Lung (tissue), 13 donors: ENCODE data around the gene TMEM222. TPM values are rescaled to one million over a fixed set of nuclear protein-coding genes. Genes with fewer than 3 reads are reported as not detected.
"Not testable (repeated sequence)": the region's sequence is repeated elsewhere in the genome, so short reads cannot be mapped to it uniquely, and the experiment has no call there.

Source experiments
- ATAC-seq: fragments of 200-7000 bp; cut with Tn5 transposase; one replicate; pipeline ENCODE4 v1.9.1; 2020; ENCODE audit warnings: moderate number of reproducible peaks; ENCODE audit not compliant: insufficient read depth, low FRiP score
- DNase-seq, 3 donors: peaks; one replicate each; pipeline ENCODE4 v3.0.0-alpha.2; 2013 to 2017
- H3K27ac ChIP-seq, 2 donors: one replicate each; pipeline ENCODE4 v1.5.1; 2013; ENCODE audit warnings: mild to moderate bottlenecking in 2 of 2, moderate library complexity in 2 of 2, control low read depth in 1 of 2, inconsistent platforms in 1 of 2, low read depth in 1 of 2, low read length in 1 of 2
- H3K27me3 ChIP-seq, 3 donors: one replicate each; pipeline ENCODE4 v1.5.1; 2013; ENCODE audit warnings: low read length in 2 of 3; ENCODE audit not compliant: control insufficient read depth in 3 of 3, insufficient read depth in 3 of 3
- H3K36me3 ChIP-seq, 4 donors: one replicate each; pipeline ENCODE4 v1.5.1; 2013; ENCODE audit warnings: low read length in 4 of 4, mild to moderate bottlenecking in 1 of 4, moderate library complexity in 1 of 4; ENCODE audit not compliant: control insufficient read depth in 4 of 4, insufficient read depth in 4 of 4
- H3K4me1 ChIP-seq, 5 donors: one replicate each; pipeline ENCODE4 v1.5.1; 2013; ENCODE audit warnings: low read length in 5 of 5, mild to moderate bottlenecking in 2 of 5, moderate library complexity in 1 of 5; ENCODE audit not compliant: control insufficient read depth in 5 of 5, insufficient read depth in 5 of 5
- H3K4me3 ChIP-seq: one replicate; pipeline ENCODE4 v1.5.1; 2013; ENCODE audit warnings: mild to moderate bottlenecking, control low read depth, moderate library complexity
- H3K9ac ChIP-seq, 2 donors: one replicate each; pipeline ENCODE4 v1.5.1; 2013; ENCODE audit warnings: low read length in 2 of 2, control low read depth in 1 of 2; ENCODE audit not compliant: insufficient read depth in 1 of 2
- H3K9me3 ChIP-seq, 4 donors: one replicate each; pipeline ENCODE4 v1.5.1; 2013; ENCODE audit warnings: low read length in 3 of 4, mild to moderate bottlenecking in 1 of 4, moderate library complexity in 1 of 4; ENCODE audit not compliant: control insufficient read depth in 4 of 4, insufficient read depth in 3 of 4
- WGBS, 2 donors: extraction: QIAGEN DNeasy Blood & Tissue Kit; methylation state at CpG; one replicate each; pipeline ENCODE4 v1.1.7; 2013; 5-methylcytosine and 5-hydroxymethylcytosine counted together
- polyA plus RNA-seq, 2 donors: library from polyadenylated mRNA; stranded (reverse); fragments of 200-250 nt; gene quantifications; one replicate each; pipeline ENCODE4 v1.2.1, GENCODE V29; 2013
- small RNA-seq: library from RNA; depleted of rRNA; stranded (forward); fragments of <200 nt; gene quantifications from one replicate; pipeline ENCODE3, GENCODE V24; 2014; ENCODE audit warnings: low replicate concordance
- total RNA-seq, 2 donors: library from RNA; depleted of rRNA in 1 of 2; stranded (reverse); fragments of >200 nt in 1 of 2; gene quantifications; one replicate each; pipeline ENCODE4 v1.2.1, GENCODE V29; 2014 to 2021
- TF ChIP-seq, protein P1 (sequence below): IDR thresholded peaks from 2 replicates; pipeline ENCODE4 v1.5.1; 2012; ENCODE audit warnings: mild to moderate bottlenecking; ENCODE audit errors: control extremely low read depth, extremely low read depth
- donor health status: control.
- donor health status: control.
- donor health status: Bipolar disorder and iron deficiency.
- donor health status: healthy.
- donor health status: DM: yes; HTN: yes; CAD: no.

Gene TMEM222
- total and polyA plus RNA-seq, 4 donors, result 25.2 to 51.5 (median 48.4) TPM

DNA sequence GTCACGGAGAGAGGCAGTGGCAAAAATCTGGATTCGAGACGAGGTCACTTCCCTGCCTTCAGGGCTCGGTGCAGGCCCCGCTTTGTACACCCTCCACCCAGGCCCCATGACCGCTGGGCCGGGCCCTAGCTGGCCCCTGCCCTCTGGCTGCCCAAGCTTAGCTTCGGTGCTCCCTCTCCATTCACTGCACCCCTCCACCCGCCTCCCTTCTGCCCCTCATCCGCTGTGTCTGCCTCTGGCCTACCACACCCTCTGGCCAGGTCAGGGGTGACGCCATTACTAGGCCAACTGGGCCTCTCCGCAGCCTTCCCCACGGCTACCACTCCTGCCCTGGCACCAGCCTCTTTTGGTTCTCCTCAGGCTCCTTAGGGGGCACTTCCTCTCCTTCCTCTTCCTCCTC lies 61.7 kb downstream of the TMEM222 start:
- Histone ChIP-seq H3K36me3 (no peaks in the 10 kb centered on the region), H3K27ac (no peak overlapping the region), H3K9me3 (no peaks in the 10 kb centered on the region), H3K9ac (no peak overlapping the region), H3K4me3 (no peak overlapping the region), H3K4me1 (peaks cover 0 to 12% (median 0%) of the 10 kb centered on the region in 5 donors), H3K27me3 (no peaks in the 10 kb centered on the region)
- TF ChIP-seq, protein P1, sequence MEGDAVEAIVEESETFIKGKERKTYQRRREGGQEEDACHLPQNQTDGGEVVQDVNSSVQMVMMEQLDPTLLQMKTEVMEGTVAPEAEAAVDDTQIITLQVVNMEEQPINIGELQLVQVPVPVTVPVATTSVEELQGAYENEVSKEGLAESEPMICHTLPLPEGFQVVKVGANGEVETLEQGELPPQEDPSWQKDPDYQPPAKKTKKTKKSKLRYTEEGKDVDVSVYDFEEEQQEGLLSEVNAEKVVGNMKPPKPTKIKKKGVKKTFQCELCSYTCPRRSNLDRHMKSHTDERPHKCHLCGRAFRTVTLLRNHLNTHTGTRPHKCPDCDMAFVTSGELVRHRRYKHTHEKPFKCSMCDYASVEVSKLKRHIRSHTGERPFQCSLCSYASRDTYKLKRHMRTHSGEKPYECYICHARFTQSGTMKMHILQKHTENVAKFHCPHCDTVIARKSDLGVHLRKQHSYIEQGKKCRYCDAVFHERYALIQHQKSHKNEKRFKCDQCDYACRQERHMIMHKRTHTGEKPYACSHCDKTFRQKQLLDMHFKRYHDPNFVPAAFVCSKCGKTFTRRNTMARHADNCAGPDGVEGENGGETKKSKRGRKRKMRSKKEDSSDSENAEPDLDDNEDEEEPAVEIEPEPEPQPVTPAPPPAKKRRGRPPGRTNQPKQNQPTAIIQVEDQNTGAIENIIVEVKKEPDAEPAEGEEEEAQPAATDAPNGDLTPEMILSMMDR, result no peak
- ATAC-seq (no peak), DNase-seq (no peak)
- WGBS, 2 donors, result 90 to 91% methylated on average over 13 of the region's 13 CpGs

DNA sequence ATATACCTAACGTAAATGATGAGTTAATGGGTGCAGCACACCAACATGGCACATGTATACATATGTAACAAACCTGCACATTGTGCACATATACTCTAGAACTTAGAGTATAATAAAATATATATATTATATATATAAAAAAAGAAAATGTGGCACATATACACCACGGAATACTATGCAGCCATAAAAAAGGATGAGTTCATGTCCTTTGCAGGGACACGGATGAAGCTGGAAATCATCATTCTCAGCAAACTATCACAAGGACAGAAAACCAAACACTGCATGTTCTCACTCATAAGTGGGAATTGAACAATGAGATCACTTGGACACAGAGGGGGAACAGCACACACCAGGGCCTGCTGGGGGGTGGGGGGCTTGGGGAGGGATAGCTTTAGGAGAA lies 62.8 kb downstream of the TMEM222 start:
- 87 to 91% methylated on average over 2 to 3 of the region's 3 CpGs for WGBS, 2 donors
- not testable (repeated sequence) for H3K36me3 ChIP-seq, ATAC-seq

More for the DNA sequence above, 62.8 kb downstream of the TMEM222 start:
- DNase-seq, H3K4me3 ChIP-seq, H3K27ac ChIP-seq, H3K9me3 ChIP-seq, H3K9ac ChIP-seq, H3K27me3 ChIP-seq: not testable (repeated sequence)
- peaks cover 0 to 11% (median 0%) of the 10 kb centered on the region in 5 donors for H3K4me1 ChIP-seq

Small RNA genes lying within 50 kb of the gene (small RNA-seq; reads per million reads assigned to genes)
- not detected for gene RNU6-48P

Other genes starting within 250 kb of the TMEM222 start
- 10 to 100 TPM; 19.3 to 48.0 TPM for gene SLC9A1, start 167.0 kb upstream of the TMEM222 start, total RNA-seq
- 10 to 100 TPM; 19.7 to 29.6 TPM for gene SLC9A1, start 167.0 kb upstream of the TMEM222 start, polyA plus RNA-seq
- 10 to 100 TPM; 38.1 to 41.0 TPM for gene WDTC1, start 87.5 kb upstream of the TMEM222 start, total RNA-seq
- gene WDTC1, start 87.5 kb upstream of the TMEM222 start, polyA plus RNA-seq, result 10 to 100 TPM; 19.8 to 22.2 TPM
- 10 to 100 TPM; 10.5 to 58.0 TPM for gene SYTL1, start 19.9 kb downstream of the TMEM222 start, total RNA-seq
- gene SYTL1, start 19.9 kb downstream of the TMEM222 start, polyA plus RNA-seq, result 10 to 100 TPM; 27.7 to 41.6 TPM
- gene MAP3K6, start 44.8 kb downstream of the TMEM222 start, total RNA-seq, result 10 to 100 TPM; 17.0 to 96.6 TPM
- gene MAP3K6, start 44.8 kb downstream of the TMEM222 start, polyA plus RNA-seq, result 10 to 100 TPM; 53.1 to 72.5 TPM
- gene FCN3, start 52.7 kb downstream of the TMEM222 start, total RNA-seq, result 100 to 1,000 TPM in 1 of 2 donors, 10 to 100 TPM in 1; 36.6 to 611 TPM
- 100 to 1,000 TPM; 452 to 489 TPM for gene FCN3, start 52.7 kb downstream of the TMEM222 start, polyA plus RNA-seq
- 10 to 100 TPM in 1 of 2 donors, 1 to 10 TPM in 1; 6.3 to 19.8 TPM for gene CD164L2, start 61.2 kb downstream of the TMEM222 start, total RNA-seq
- gene CD164L2, start 61.2 kb downstream of the TMEM222 start, polyA plus RNA-seq, result 10 to 100 TPM in 1 of 2 donors, 1 to 10 TPM in 1; 6.8 to 11.0 TPM
- under 1 TPM; 0.51 to 0.58 TPM for gene GPR3, start 70.5 kb downstream of the TMEM222 start, total RNA-seq
- gene GPR3, start 70.5 kb downstream of the TMEM222 start, polyA plus RNA-seq, result 1 to 10 TPM; 1.3 to 1.8 TPM
- 100 to 1,000 TPM in 1 of 2 donors, 10 to 100 TPM in 1; 47.9 to 136 TPM for gene WASF2, start 168.0 kb downstream of the TMEM222 start, total RNA-seq
- 10 to 100 TPM; 27.3 to 51.0 TPM for gene WASF2, start 168.0 kb downstream of the TMEM222 start, polyA plus RNA-seq